HG02642 (cell line): ENCODE data around the gene TMC6.

ENCODE experiments used
- ATAC-seq: cut with Tn5 transposase; IDR thresholded peaks from one replicate; pipeline ENCODE4 v1.9.1; 2021; ENCODE audit warnings: mild to moderate bottlenecking; ENCODE audit not compliant: unreplicated experiment, poor library complexity

The TMC6 gene

GRCh38 chr17:78138204-78139060 lies 9.9 kb upstream of the TMC6 start:
- ATAC-seq: no peak

- ATAC-seq: no peak
Observed at GRCh38 chr17:78137392-78138203, 9.0 kb upstream of the TMC6 start.

- ATAC-seq: no peak
Observed at GRCh38 chr17:78135858-78136500, 7.4 kb upstream of the TMC6 start.

- no peak for ATAC-seq
Observed at GRCh38 chr17:78134899-78135385, 6.4 kb upstream of the TMC6 start.

- ATAC-seq: no peak
Observed at GRCh38 chr17:78133971-78134898, 5.7 kb upstream of the TMC6 start.

GRCh38 chr17:78133179-78133951 lies 4.8 kb upstream of the TMC6 start:
- no peak for ATAC-seq

GRCh38 chr17:78132767-78133178 lies 4.2 kb upstream of the TMC6 start:
- ATAC-seq: no peak

- ATAC-seq: no peak
Observed at GRCh38 chr17:78132084-78132676, 3.6 kb upstream of the TMC6 start.

- no peak for ATAC-seq
Observed at GRCh38 chr17:78131172-78132083, 2.9 kb upstream of the TMC6 start.

GRCh38 chr17:78130437-78131101 lies 2.0 kb upstream of the TMC6 start, which contains the start of gene TMC8:
Gene TMC8, plus strand, starts transcription at chr17:78130771. Its CDS starts 818 bp downstream, at chr17:78131589.
- ATAC-seq: no peak

GRCh38 chr17:78130090-78130436 lies 1.5 kb upstream of the TMC6 start:
- ATAC-seq: no peak

GRCh38 chr17:78129351-78130089 lies 965 bp upstream of the TMC6 start:
- no peak for ATAC-seq

GRCh38 chr17:78127888-78128550 lies 536 bp downstream of the TMC6 start:
- no peak for ATAC-seq

GRCh38 chr17:78127239-78127887 lies 1.2 kb downstream of the TMC6 start:
- no peak for ATAC-seq

GRCh38 chr17:78126895-78127238 lies 1.7 kb downstream of the TMC6 start:
- no peak for ATAC-seq
